ENCODE measurements around the gene RAPGEF4.
"Not testable (repeated sequence)": the region's sequence is repeated elsewhere in the genome, so short reads cannot be mapped to it uniquely, and the experiment has no call there.

RAPGEF4 gene

GRCh38 chr2:172775319-172775718 lies 39.7 kb downstream of the RAPGEF4 start:
- H3K27me3 ChIP-seq (ENCODE audit: insufficient read depth, low read length): no peaks in the 10 kb centered on the region
- 93% methylated on average over 1 of the region's 1 CpG for WGBS
- H3K36me3 ChIP-seq (ENCODE audit: insufficient read depth, low read length): no peaks in the 10 kb centered on the region
- H3K4me3 ChIP-seq (ENCODE audit: low read length): no peak overlapping the region
- H3K9me3 ChIP-seq (ENCODE audit: insufficient read depth, low read depth, low read length): no peaks in the 10 kb centered on the region
- no peaks in the 10 kb centered on the region for H3K4me1 ChIP-seq (ENCODE audit: insufficient read depth, low read length)
- no peak overlapping the region for H3K27ac ChIP-seq (ENCODE audit: low read depth, low read length)
- no peak overlapping the region for H3K9ac ChIP-seq (ENCODE audit: low read depth, low read length)

GRCh38 chr2:172777431-172777830 lies 41.8 kb downstream of the RAPGEF4 start:
- H3K4me1 ChIP-seq (ENCODE audit: insufficient read depth, low read length): no peaks in the 10 kb centered on the region
- no peaks in the 10 kb centered on the region for H3K27me3 ChIP-seq (ENCODE audit: insufficient read depth, low read length)
- 86% methylated on average over 3 of the region's 3 CpGs for WGBS
- H3K27ac ChIP-seq (ENCODE audit: low read depth, low read length): no peak overlapping the region
- no peaks in the 10 kb centered on the region for H3K9me3 ChIP-seq (ENCODE audit: insufficient read depth, low read depth, low read length)
- no peak overlapping the region for H3K4me3 ChIP-seq (ENCODE audit: low read length)
- no peak overlapping the region for H3K9ac ChIP-seq (ENCODE audit: low read depth, low read length)
- H3K36me3 ChIP-seq (ENCODE audit: insufficient read depth, low read length): no peaks in the 10 kb centered on the region

GRCh38 chr2:172782506-172783164 lies 47.0 kb downstream of the RAPGEF4 start:
- H3K36me3 ChIP-seq (ENCODE audit: insufficient read depth, low read length): no peaks in the 10 kb centered on the region
- no peaks in the 10 kb centered on the region for H3K4me1 ChIP-seq (ENCODE audit: insufficient read depth, low read length)
- H3K4me3 ChIP-seq (ENCODE audit: low read length): no peak overlapping the region
- no peak overlapping the region for H3K27ac ChIP-seq (ENCODE audit: low read depth, low read length)
- no peaks in the 10 kb centered on the region for H3K9me3 ChIP-seq (ENCODE audit: insufficient read depth, low read depth, low read length)
- no peak overlapping the region for H3K9ac ChIP-seq (ENCODE audit: low read depth, low read length)
- H3K27me3 ChIP-seq (ENCODE audit: insufficient read depth, low read length): no peaks in the 10 kb centered on the region
- WGBS: 91% methylated on average over 6 of the region's 6 CpGs

- Histone ChIP-seq H3K4me3 (ENCODE audit: low read length) (no peak overlapping the region), H3K9ac (ENCODE audit: low read depth, low read length) (no peak overlapping the region), H3K9me3 (ENCODE audit: insufficient read depth, low read depth, low read length) (no peaks in the 10 kb centered on the region), H3K36me3 (ENCODE audit: insufficient read depth, low read length) (no peaks in the 10 kb centered on the region), H3K27me3 (ENCODE audit: insufficient read depth, low read length) (no peaks in the 10 kb centered on the region), H3K27ac (ENCODE audit: low read depth, low read length) (no peak overlapping the region), H3K4me1 (ENCODE audit: insufficient read depth, low read length) (no peaks in the 10 kb centered on the region)
- WGBS: 78% methylated on average over 9 of the region's 9 CpGs
Observed at GRCh38 chr2:172783165-172783898, 47.7 kb downstream of the RAPGEF4 start.

GRCh38 chr2:172788871-172789270 lies 53.2 kb downstream of the RAPGEF4 start:
- Histone ChIP-seq H3K27ac (ENCODE audit: low read depth, low read length) (no peak overlapping the region), H3K36me3 (ENCODE audit: insufficient read depth, low read length) (no peaks in the 10 kb centered on the region), H3K4me3 (ENCODE audit: low read length) (no peak overlapping the region), H3K27me3 (ENCODE audit: insufficient read depth, low read length) (no peaks in the 10 kb centered on the region), H3K9me3 (ENCODE audit: insufficient read depth, low read depth, low read length) (no peaks in the 10 kb centered on the region), H3K4me1 (ENCODE audit: insufficient read depth, low read length) (no peaks in the 10 kb centered on the region), H3K9ac (ENCODE audit: low read depth, low read length) (no peak overlapping the region)

GRCh38 chr2:172790404-172790803 lies 54.8 kb downstream of the RAPGEF4 start:
- Histone ChIP-seq H3K4me1 (ENCODE audit: insufficient read depth, low read length) (no peaks in the 10 kb centered on the region), H3K27me3 (ENCODE audit: insufficient read depth, low read length) (no peaks in the 10 kb centered on the region), H3K27ac (ENCODE audit: low read depth, low read length) (no peak overlapping the region), H3K9ac (ENCODE audit: low read depth, low read length) (no peak overlapping the region), H3K36me3 (ENCODE audit: insufficient read depth, low read length) (no peaks in the 10 kb centered on the region), H3K4me3 (ENCODE audit: low read length) (no peak overlapping the region), H3K9me3 (ENCODE audit: insufficient read depth, low read depth, low read length) (no peaks in the 10 kb centered on the region)
- WGBS: 95% methylated on average over 4 of the region's 4 CpGs

- H3K9me3 ChIP-seq (ENCODE audit: insufficient read depth, low read depth, low read length): no peaks in the 10 kb centered on the region
- H3K27me3 ChIP-seq (ENCODE audit: insufficient read depth, low read length): no peaks in the 10 kb centered on the region
- H3K4me3 ChIP-seq (ENCODE audit: low read length): no peak overlapping the region
- no peaks in the 10 kb centered on the region for H3K36me3 ChIP-seq (ENCODE audit: insufficient read depth, low read length)
- no peak overlapping the region for H3K27ac ChIP-seq (ENCODE audit: low read depth, low read length)
- H3K9ac ChIP-seq (ENCODE audit: low read depth, low read length): no peak overlapping the region
- 82% methylated on average over 4 of the region's 4 CpGs for WGBS
- no peaks in the 10 kb centered on the region for H3K4me1 ChIP-seq (ENCODE audit: insufficient read depth, low read length)
Observed at GRCh38 chr2:172791953-172792352, 56.3 kb downstream of the RAPGEF4 start.

- Histone ChIP-seq H3K27me3 (ENCODE audit: insufficient read depth, low read length) (no peaks in the 10 kb centered on the region), H3K9me3 (ENCODE audit: insufficient read depth, low read depth, low read length) (no peaks in the 10 kb centered on the region), H3K4me1 (ENCODE audit: insufficient read depth, low read length) (no peaks in the 10 kb centered on the region), H3K9ac (ENCODE audit: low read depth, low read length) (no peak overlapping the region), H3K4me3 (ENCODE audit: low read length) (no peak overlapping the region), H3K36me3 (ENCODE audit: insufficient read depth, low read length) (no peaks in the 10 kb centered on the region), H3K27ac (ENCODE audit: low read depth, low read length) (no peak overlapping the region)
Observed at GRCh38 chr2:172792711-172793110, 57.1 kb downstream of the RAPGEF4 start.

GRCh38 chr2:172803308-172803707 lies 67.7 kb downstream of the RAPGEF4 start:
- not testable (repeated sequence) for H3K27ac ChIP-seq (ENCODE audit: low read depth, low read length); H3K4me1 ChIP-seq (ENCODE audit: insufficient read depth, low read length); H3K27me3 ChIP-seq (ENCODE audit: insufficient read depth, low read length); H3K9ac ChIP-seq (ENCODE audit: low read depth, low read length); H3K4me3 ChIP-seq (ENCODE audit: low read length); H3K36me3 ChIP-seq (ENCODE audit: insufficient read depth, low read length)
- peaks cover 23% of the 10 kb centered on the region; the same call in 1 of the 2 replicates for H3K9me3 ChIP-seq (ENCODE audit: insufficient read depth, low read depth, low read length)
- WGBS: 86% methylated on average over 1 of the region's 1 CpG

- Histone ChIP-seq H3K27me3 (ENCODE audit: insufficient read depth, low read length) (no peaks in the 10 kb centered on the region), H3K9ac (ENCODE audit: low read depth, low read length) (no peak overlapping the region), H3K4me1 (ENCODE audit: insufficient read depth, low read length) (no peaks in the 10 kb centered on the region; the same call in 1 of the 2 replicates), H3K9me3 (ENCODE audit: insufficient read depth, low read depth, low read length) (peaks cover 23% of the 10 kb centered on the region; the same call in 1 of the 2 replicates), H3K4me3 (ENCODE audit: low read length) (no peak overlapping the region), H3K36me3 (ENCODE audit: insufficient read depth, low read length) (no peaks in the 10 kb centered on the region), H3K27ac (ENCODE audit: low read depth, low read length) (no peak overlapping the region)
- WGBS: 88% methylated on average over 4 of the region's 4 CpGs
Observed at GRCh38 chr2:172804423-172804822, 68.8 kb downstream of the RAPGEF4 start.

- no peak overlapping the region for H3K4me3 ChIP-seq (ENCODE audit: low read length)
- H3K9ac ChIP-seq (ENCODE audit: low read depth, low read length): no peak overlapping the region
- H3K27ac ChIP-seq (ENCODE audit: low read depth, low read length): no peak overlapping the region
- H3K36me3 ChIP-seq (ENCODE audit: insufficient read depth, low read length): no peaks in the 10 kb centered on the region
- H3K27me3 ChIP-seq (ENCODE audit: insufficient read depth, low read length): no peaks in the 10 kb centered on the region
- peaks cover 23% of the 10 kb centered on the region; the same call in 1 of the 2 replicates for H3K9me3 ChIP-seq (ENCODE audit: insufficient read depth, low read depth, low read length)
- 8% methylated on average over 2 of the region's 2 CpGs for WGBS
- H3K4me1 ChIP-seq (ENCODE audit: insufficient read depth, low read length): no peaks in the 10 kb centered on the region; the same call in 1 of the 2 replicates
Observed at GRCh38 chr2:172806493-172806892, 70.8 kb downstream of the RAPGEF4 start.

Measured in HUES64 (cell line).